Measurements from ENCODE around the gene FCER1G.

Gene FCER1G

GRCh38 chr1:161192476-161193465, 22.3 kb upstream of the FCER1G start:
- TF ChIP-seq, protein P1, sequence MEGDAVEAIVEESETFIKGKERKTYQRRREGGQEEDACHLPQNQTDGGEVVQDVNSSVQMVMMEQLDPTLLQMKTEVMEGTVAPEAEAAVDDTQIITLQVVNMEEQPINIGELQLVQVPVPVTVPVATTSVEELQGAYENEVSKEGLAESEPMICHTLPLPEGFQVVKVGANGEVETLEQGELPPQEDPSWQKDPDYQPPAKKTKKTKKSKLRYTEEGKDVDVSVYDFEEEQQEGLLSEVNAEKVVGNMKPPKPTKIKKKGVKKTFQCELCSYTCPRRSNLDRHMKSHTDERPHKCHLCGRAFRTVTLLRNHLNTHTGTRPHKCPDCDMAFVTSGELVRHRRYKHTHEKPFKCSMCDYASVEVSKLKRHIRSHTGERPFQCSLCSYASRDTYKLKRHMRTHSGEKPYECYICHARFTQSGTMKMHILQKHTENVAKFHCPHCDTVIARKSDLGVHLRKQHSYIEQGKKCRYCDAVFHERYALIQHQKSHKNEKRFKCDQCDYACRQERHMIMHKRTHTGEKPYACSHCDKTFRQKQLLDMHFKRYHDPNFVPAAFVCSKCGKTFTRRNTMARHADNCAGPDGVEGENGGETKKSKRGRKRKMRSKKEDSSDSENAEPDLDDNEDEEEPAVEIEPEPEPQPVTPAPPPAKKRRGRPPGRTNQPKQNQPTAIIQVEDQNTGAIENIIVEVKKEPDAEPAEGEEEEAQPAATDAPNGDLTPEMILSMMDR (IDR thresholded peaks at IDR 0.05; ENCODE audit: insufficient read depth, low read depth, low read length, missing control alignments), result peak; percentile 96
- H3K4me3 ChIP-seq (ENCODE audit: low read depth, low read length), result no peak overlapping the region

GRCh38 chr1:161193561-161194235, 21.4 kb upstream of the FCER1G start:
- no peak for DNase-seq (ENCODE audit: low read depth)
- TF ChIP-seq, protein P1 (IDR thresholded peaks at IDR 0.05; ENCODE audit: insufficient read depth, low read depth, low read length, missing control alignments), result no peak
- H3K4me3 ChIP-seq (ENCODE audit: low read depth, low read length), result no peak overlapping the region

More at GRCh38 chr1:161192476-161193465, 22.3 kb upstream of the FCER1G start:
- DNase-seq (ENCODE audit: low read depth), result peak; percentile 86

DNA sequence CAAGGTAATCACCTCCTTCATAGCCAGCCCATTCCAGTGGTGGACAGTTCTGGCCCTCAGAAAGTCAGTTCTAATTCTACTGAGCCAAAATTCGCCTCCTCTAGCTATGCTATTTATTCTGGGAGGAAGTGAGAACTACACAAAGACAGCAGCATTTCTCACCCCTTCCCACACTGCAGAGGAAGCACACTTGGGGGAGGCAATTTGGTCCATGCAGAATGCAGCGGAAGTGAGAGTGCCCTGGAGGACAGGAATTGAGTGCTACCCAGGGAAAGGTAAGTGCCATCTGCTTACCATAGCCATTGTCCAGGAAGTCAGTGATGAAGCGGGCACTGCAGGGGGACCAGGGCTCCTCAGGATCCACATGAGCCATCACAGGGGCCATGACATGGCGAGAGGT, 19.9 kb upstream of the FCER1G start:
- DNase-seq (ENCODE audit: low read depth), result peak; percentile 68
- H3K4me3 ChIP-seq (ENCODE audit: low read depth, low read length), result no peak overlapping the region
- TF ChIP-seq, protein P1 (IDR thresholded peaks at IDR 0.05; ENCODE audit: insufficient read depth, low read depth, low read length, missing control alignments), result no peak

DNA sequence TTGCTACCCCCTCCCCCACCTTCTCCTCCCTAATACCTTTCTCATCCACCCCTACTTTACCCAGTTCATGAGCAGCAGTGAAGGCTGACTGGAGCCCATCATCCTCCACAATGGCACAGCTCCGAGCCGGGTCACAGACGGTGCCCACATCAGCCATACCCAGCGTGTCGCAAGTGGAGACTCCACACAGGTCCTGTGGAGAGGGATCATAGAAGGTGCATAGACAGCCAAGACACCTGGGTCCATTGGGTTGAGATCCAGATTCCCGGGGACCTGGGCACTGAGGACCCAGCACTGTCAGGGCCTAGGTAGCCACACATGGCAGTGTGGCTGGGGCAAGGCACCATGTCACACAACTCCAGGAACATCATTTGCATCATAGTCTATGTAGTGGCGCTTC, 19.0 kb upstream of the FCER1G start:
- TF ChIP-seq, protein P1 (IDR thresholded peaks at IDR 0.05; ENCODE audit: insufficient read depth, low read depth, low read length, missing control alignments), result no peak
- DNase-seq (ENCODE audit: low read depth), result no peak
- H3K4me3 ChIP-seq (ENCODE audit: low read depth, low read length), result no peak overlapping the region

DNA sequence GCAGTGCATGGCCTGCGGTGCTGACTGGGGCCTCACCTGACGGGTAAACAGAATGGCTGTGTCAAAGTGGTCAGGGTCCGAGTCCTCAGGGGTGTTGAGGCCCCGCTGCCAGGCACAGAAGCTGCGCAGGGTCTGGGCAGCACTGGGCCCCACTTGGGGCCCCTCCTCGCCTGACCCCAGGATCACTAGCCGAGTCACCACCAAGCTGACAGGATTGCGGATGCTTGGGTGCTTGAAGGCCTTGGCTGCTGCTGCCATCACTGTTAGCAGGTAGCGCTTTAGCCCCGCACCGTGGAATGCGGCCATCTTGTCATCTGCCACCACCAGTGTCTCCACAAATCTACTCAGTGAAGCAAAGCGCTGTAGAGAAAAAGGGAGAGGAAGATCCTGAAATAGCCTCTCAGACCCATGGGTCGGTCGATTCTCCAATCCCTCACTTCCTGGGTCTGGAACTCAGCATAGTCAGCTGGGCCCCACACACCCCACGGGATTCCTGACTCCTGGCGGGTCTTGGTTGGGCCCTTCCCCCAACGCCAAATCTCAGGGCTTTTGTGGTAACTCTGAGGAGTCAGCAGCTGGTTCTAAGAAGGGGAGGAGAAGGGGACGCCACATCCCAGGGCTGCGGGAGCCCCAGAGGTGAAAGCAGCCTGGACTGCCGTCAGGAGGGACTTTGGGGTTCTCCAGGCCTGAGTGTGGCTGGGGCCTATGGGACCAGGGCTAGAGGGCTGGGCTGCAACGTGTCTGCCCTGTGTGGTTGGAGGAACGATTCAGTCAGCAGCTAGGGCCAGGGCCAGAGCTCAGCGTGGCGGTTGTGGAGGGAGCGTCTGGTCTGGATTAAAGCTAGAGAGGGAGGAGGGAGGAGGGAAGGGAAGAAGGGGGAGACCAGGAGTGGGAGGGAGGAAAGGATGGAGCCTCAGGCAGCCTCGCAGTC, 18.3 kb upstream of the FCER1G start:
- TF ChIP-seq, protein P1 (IDR thresholded peaks at IDR 0.05; ENCODE audit: insufficient read depth, low read depth, low read length, missing control alignments), result no peak
- DNase-seq (ENCODE audit: low read depth), result no peak
- H3K4me3 ChIP-seq (ENCODE audit: low read depth, low read length), result no peak overlapping the region

DNA sequence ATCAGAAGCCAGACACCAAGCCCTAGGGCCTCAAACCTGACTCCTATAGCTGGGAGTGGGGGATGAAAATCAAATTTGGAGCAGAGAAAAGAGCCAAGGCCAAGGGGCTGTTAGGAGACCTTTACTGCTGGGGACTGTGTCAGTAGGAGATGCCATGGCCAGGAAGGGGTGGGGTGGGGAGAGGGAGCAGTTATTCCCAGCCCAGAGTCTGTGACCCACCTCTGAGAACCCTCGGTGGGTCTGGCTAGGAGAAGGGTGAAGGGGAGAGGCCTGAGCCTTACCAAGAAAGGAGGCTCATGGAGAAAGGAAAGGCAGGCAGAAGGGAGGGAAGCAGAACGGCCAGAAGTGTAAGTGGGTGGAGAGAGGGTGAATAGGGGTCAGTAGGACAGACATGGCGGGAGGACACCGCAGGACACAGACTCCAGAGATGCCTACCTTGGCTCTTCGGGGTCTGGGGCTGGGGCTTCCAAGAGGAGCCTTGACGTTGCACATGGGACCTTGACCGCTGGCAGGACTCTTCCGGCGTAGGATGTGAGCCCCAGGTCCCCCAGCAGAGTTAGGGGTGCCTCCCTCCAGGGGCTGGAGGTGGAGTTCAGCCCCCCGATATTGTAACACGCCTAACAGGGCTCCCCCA, 17.4 kb upstream of the FCER1G start:
- no peak overlapping the region for H3K4me3 ChIP-seq (ENCODE audit: low read depth, low read length)
- no peak for DNase-seq (ENCODE audit: low read depth)
- TF ChIP-seq, protein P1 (IDR thresholded peaks at IDR 0.05; ENCODE audit: insufficient read depth, low read depth, low read length, missing control alignments), result no peak
